Epidermal melanocyte (primary cell): ENCODE measurements around the gene CDC37L1.
"Not testable (repeated sequence)": the region's sequence is repeated elsewhere in the genome, so short reads cannot be mapped to it uniquely, and the experiment has no call there.

Source experiments
- DNase-seq: peaks from one replicate; pipeline ENCODE4 v3.0.0; 2011; ENCODE audit warnings: low spot score; ENCODE audit not compliant: insufficient read length

Gene CDC37L1

GRCh38 chr9:4750023-4750673 is 70.8 kb downstream of the CDC37L1 start:
- no peak for DNase-seq

GRCh38 chr9:4754530-4754929 is 75.2 kb downstream of the CDC37L1 start:
- not testable (repeated sequence) for DNase-seq

GRCh38 chr9:4755026-4755609 is 75.7 kb downstream of the CDC37L1 start:
- no peak for DNase-seq

- no peak for DNase-seq
Measured at GRCh38 chr9:4756420-4756819, 77.1 kb downstream of the CDC37L1 start.
